ENCODE results near the gene SHISA5.
A peak's percentile ranks its signal among the peaks of the same experiment; 100 is the strongest.

Gene SHISA5

GRCh38 chr3:48459773-48460516 is 44.0 kb downstream of the SHISA5 start:
- no peak for DNase-seq (ENCODE audit: low spot score)

GRCh38 chr3:48459331-48459730 is 44.6 kb downstream of the SHISA5 start:
- no peak for DNase-seq (ENCODE audit: low spot score)

- no peak for DNase-seq (ENCODE audit: low spot score)
These were observed 47.5 kb downstream of the SHISA5 start for GRCh38 chr3:48456456-48456855.

- DNase-seq (ENCODE audit: low spot score), result no peak
These were observed 52.7 kb downstream of the SHISA5 start for GRCh38 chr3:48451270-48451669.

GRCh38 chr3:48446425-48447193 is 57.4 kb downstream of the SHISA5 start, which contains the start of gene ATRIP:
Gene ATRIP, plus strand, starts transcription at chr3:48446737. Its CDS starts 109 bp downstream, at chr3:48446846.
- DNase-seq (ENCODE audit: low spot score), result peak; percentile 90

- no peak for DNase-seq (ENCODE audit: low spot score)
These were observed 57.9 kb downstream of the SHISA5 start for GRCh38 chr3:48446043-48446424.

GRCh38 chr3:48445277-48445882 is 58.6 kb downstream of the SHISA5 start:
- DNase-seq (ENCODE audit: low spot score), result peak; percentile 24

GRCh38 chr3:48441940-48442339 is 62.0 kb downstream of the SHISA5 start:
- DNase-seq (ENCODE audit: low spot score), result no peak

- DNase-seq (ENCODE audit: low spot score), result peak; percentile 21
These were observed 63.4 kb downstream of the SHISA5 start for GRCh38 chr3:48440590-48440958.

- peak; percentile 98 for DNase-seq (ENCODE audit: low spot score)
These were observed 64.0 kb downstream of the SHISA5 start, which contains the start of the genes CCDC51 and TMA7 for GRCh38 chr3:48439820-48440589. Gene CCDC51, minus strand, starts transcription at chr3:48440119. Its CDS starts 4,991 bp downstream, at chr3:48435128. Gene TMA7, plus strand, starts transcription at chr3:48440257. Its CDS starts 40 bp downstream, at chr3:48440297.

- DNase-seq (ENCODE audit: low spot score), result no peak
These were observed 66.2 kb downstream of the SHISA5 start for GRCh38 chr3:48437812-48438211.

- no peak for DNase-seq (ENCODE audit: low spot score)
These were observed 67.1 kb downstream of the SHISA5 start for GRCh38 chr3:48436855-48437254.

GRCh38 chr3:48436477-48436787 is 67.5 kb downstream of the SHISA5 start:
- DNase-seq (ENCODE audit: low spot score), result no peak

- peak; percentile 86 for DNase-seq (ENCODE audit: low spot score)
These were observed 68.0 kb downstream of the SHISA5 start for GRCh38 chr3:48435774-48436476.

GRCh38 chr3:48435223-48435595 is 68.8 kb downstream of the SHISA5 start:
- no peak for DNase-seq (ENCODE audit: low spot score)

GRCh38 chr3:48434591-48435222 is 69.3 kb downstream of the SHISA5 start:
- no peak for DNase-seq (ENCODE audit: low spot score)

- no peak for DNase-seq (ENCODE audit: low spot score)
These were observed 70.4 kb downstream of the SHISA5 start for GRCh38 chr3:48433472-48434118.

- no peak for DNase-seq (ENCODE audit: low spot score)
These were observed 71.3 kb downstream of the SHISA5 start for GRCh38 chr3:48432411-48433371.

Measured in RKO (cell line).